ENCODE data around the gene ACOT2.
"Not testable (repeated sequence)": the region's sequence is repeated elsewhere in the genome, so short reads cannot be mapped to it uniquely, and the experiment has no call there.

The ACOT2 gene

GRCh38 chr14:73576391-73576790 lies 7.4 kb downstream of the ACOT2 start:
- TF ChIP-seq, protein P1, sequence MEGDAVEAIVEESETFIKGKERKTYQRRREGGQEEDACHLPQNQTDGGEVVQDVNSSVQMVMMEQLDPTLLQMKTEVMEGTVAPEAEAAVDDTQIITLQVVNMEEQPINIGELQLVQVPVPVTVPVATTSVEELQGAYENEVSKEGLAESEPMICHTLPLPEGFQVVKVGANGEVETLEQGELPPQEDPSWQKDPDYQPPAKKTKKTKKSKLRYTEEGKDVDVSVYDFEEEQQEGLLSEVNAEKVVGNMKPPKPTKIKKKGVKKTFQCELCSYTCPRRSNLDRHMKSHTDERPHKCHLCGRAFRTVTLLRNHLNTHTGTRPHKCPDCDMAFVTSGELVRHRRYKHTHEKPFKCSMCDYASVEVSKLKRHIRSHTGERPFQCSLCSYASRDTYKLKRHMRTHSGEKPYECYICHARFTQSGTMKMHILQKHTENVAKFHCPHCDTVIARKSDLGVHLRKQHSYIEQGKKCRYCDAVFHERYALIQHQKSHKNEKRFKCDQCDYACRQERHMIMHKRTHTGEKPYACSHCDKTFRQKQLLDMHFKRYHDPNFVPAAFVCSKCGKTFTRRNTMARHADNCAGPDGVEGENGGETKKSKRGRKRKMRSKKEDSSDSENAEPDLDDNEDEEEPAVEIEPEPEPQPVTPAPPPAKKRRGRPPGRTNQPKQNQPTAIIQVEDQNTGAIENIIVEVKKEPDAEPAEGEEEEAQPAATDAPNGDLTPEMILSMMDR (IDR thresholded peaks at IDR 0.05; ENCODE audit: extremely low read depth, missing control alignments), result no peak
- no peak for DNase-seq (ENCODE audit: low spot score)

- DNase-seq (ENCODE audit: low spot score), result not testable (repeated sequence)
Measured at GRCh38 chr14:73577214-73577613, 8.2 kb downstream of the ACOT2 start.

DNA sequence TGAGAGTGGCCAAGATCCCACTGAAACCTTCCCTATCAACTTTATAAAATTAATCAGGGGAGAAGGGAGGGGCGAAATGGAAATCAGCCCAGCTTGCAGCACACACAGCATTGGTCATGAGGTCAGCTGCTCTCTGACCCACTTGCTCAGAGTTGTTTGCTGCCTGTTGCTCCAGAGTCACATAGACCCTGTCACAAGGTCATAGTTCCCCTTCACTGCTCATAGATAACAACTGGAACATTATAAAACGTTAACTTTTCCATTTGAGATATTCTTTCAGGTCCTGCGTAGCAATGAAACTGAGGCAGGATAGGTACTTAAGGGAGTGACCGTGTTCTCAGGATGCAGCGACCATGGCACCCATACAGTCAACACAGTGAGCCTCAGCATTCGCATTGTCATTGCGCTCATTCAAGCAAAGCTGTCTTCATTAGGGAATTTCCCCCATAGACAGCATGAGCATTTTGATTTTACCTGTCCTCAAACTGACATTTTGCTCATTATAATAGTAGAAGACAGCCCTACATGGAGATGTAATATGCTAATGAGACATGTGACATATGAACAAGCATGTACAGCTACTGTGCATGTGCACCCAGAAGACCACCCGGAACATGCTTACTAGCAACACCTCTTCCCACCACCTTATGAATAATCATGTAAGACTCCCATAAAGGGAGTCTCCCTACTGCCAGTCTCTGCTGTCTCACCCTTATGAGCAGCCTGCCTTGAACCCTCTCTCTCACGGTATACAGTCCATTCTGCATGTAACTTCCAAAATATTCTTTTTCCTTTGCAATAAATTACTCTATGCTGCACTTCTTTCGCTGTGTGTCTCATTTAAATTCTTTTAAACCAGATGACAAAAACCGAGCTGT lies 13.3 kb downstream of the ACOT2 start:
- DNase-seq (ENCODE audit: low spot score), result not testable (repeated sequence)

- no peak for DNase-seq (ENCODE audit: low spot score)
- TF ChIP-seq, protein P1 (IDR thresholded peaks at IDR 0.05; ENCODE audit: extremely low read depth, missing control alignments), result no peak
Measured at GRCh38 chr14:73588695-73589094, 19.7 kb downstream of the ACOT2 start.

DNA sequence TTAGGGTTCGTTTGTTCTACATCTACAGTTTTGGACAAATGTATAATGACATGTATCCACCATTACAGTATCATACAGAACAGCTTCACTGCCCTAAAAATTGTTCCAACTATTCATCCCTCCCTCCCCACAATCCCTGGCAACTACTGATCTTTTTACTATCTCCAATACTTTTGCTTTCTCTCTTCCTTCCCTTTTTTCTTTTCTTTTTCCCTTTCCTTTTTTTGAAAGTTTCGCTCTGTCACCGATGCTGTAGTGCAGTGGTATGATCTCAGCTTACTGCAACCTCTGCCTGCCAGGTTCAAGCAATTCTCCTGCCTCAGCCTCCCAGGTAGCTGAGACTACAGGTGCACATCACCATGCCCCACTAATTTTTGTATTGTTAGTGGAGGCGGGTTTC lies 20.1 kb downstream of the ACOT2 start:
- TF ChIP-seq, protein P1 (IDR thresholded peaks at IDR 0.05; ENCODE audit: extremely low read depth, missing control alignments), result no peak
- no peak for DNase-seq (ENCODE audit: low spot score)

- not testable (repeated sequence) for DNase-seq (ENCODE audit: low spot score)
Measured at GRCh38 chr14:73590673-73591004, 21.6 kb downstream of the ACOT2 start.

GRCh38 chr14:73591690-73592449 lies 22.9 kb downstream of the ACOT2 start, which contains the start of gene ACOT4:
Gene ACOT4, plus strand, starts transcription at chr14:73591873. Its CDS starts 87 bp downstream, at chr14:73591960.
- TF ChIP-seq, protein P1 (IDR thresholded peaks at IDR 0.05; ENCODE audit: extremely low read depth, missing control alignments), result no peak
- DNase-seq (ENCODE audit: low spot score), result peak; percentile 86

DNA sequence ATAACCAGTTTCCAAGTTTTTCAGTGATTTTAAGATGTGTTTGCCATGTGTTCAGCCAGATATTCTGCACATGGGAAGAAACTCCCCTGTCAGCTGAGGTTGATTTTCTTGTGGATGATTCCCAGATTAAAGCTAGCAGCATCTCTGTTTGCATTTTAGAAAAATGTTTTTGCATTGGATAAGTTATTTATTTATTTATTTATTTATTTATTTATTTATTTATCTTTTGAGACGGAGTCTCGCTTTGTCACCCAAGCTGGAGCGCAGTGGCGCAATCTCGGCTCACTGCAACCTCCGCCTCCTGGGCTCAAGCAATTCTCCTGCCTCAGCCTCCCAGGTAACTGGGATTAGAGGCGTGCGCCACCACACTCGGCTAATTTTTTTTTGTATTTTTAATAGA lies 25.5 kb downstream of the ACOT2 start:
- DNase-seq (ENCODE audit: low spot score), result no peak
- TF ChIP-seq, protein P1 (IDR thresholded peaks at IDR 0.05; ENCODE audit: extremely low read depth, missing control alignments), result no peak

- no peak for DNase-seq (ENCODE audit: low spot score)
- TF ChIP-seq, protein P1 (IDR thresholded peaks at IDR 0.05; ENCODE audit: extremely low read depth, missing control alignments), result no peak
Measured at GRCh38 chr14:73599499-73599898, 30.5 kb downstream of the ACOT2 start.

All from GM20000 (cell line).